ENCODE measurements around the gene ATP13A2.

Gene ATP13A2

GRCh38 chr1:17016317-17016661, 4.6 kb upstream of the ATP13A2 start:
- TF ChIP-seq CTCF (IDR thresholded peaks at IDR 0.05), result no peak
- Histone ChIP-seq H3K36me3 (peaks cover 26 to 39% (median 33%) of the 10 kb centered on the region in 3 donors), H3K27me3 (no peaks in the 10 kb centered on the region), H3K9me3 (no peaks in the 10 kb centered on the region), H3K4me1 (peaks cover 0 to 8% (median 6%) of the 10 kb centered on the region in 4 donors), H3K27ac (no peak overlapping the region), H3K4me3 (no peak overlapping the region)
- intact Hi-C loops (cut with DNase I; ENCODE audit: low total_unique reads), result no loop called here
- no peak for DNase-seq

- H3K36me3 ChIP-seq, result peaks cover 12 to 26% (median 20%) of the 10 kb centered on the region in 3 donors
- peaks cover 0 to 21% (median 17%) of the 10 kb centered on the region in 4 donors for H3K4me1 ChIP-seq
- TF ChIP-seq CTCF (IDR thresholded peaks at IDR 0.05), result no peak
- no peak overlapping the region for H3K27ac ChIP-seq
- H3K4me3 ChIP-seq, result no peak overlapping the region
- DNase-seq, result no peak
- H3K27me3 ChIP-seq, result no peaks in the 10 kb centered on the region
- no peaks in the 10 kb centered on the region for H3K9me3 ChIP-seq
- intact Hi-C loops (cut with DNase I; ENCODE audit: low total_unique reads), result no loop called here
Observed at GRCh38 chr1:17014671-17015567, 3.2 kb upstream of the ATP13A2 start.

- H3K4me1 ChIP-seq, result peaks cover 0 to 25% (median 18%) of the 10 kb centered on the region in 4 donors
- H3K36me3 ChIP-seq, result peaks cover 0 to 13% (median 10%) of the 10 kb centered on the region in 3 donors
- intact Hi-C loops (cut with DNase I; ENCODE audit: low total_unique reads), result no loop called here
- no peak for TF ChIP-seq CTCF (IDR thresholded peaks at IDR 0.05)
- no peak overlapping the region for H3K4me3 ChIP-seq
- no peaks in the 10 kb centered on the region for H3K27me3 ChIP-seq
- DNase-seq, result peak in 1 of 2 donors; percentile 42
- no peak overlapping the region for H3K27ac ChIP-seq
- H3K9me3 ChIP-seq, result no peaks in the 10 kb centered on the region
Observed at GRCh38 chr1:17013491-17014320, 2.0 kb upstream of the ATP13A2 start.

- H3K9me3 ChIP-seq, result no peaks in the 10 kb centered on the region
- H3K36me3 ChIP-seq, result peaks cover 0 to 6% (median 5%) of the 10 kb centered on the region in 3 donors
- H3K4me3 ChIP-seq, result no peak overlapping the region
- TF ChIP-seq CTCF (IDR thresholded peaks at IDR 0.05), result no peak
- H3K27ac ChIP-seq, result no peak overlapping the region
- intact Hi-C loops (cut with DNase I; ENCODE audit: low total_unique reads), result no loop called here
- peaks cover 0 to 25% (median 18%) of the 10 kb centered on the region in 4 donors for H3K4me1 ChIP-seq
- H3K27me3 ChIP-seq, result no peaks in the 10 kb centered on the region
- DNase-seq, result no peak
Observed at GRCh38 chr1:17012775-17013490, 1.2 kb upstream of the ATP13A2 start.

GRCh38 chr1:17011092-17011438, 663 bp downstream of the ATP13A2 start:
- intact Hi-C loops (cut with DNase I; ENCODE audit: low total_unique reads), result no loop called here
- no peak for DNase-seq
- H3K27ac ChIP-seq, result peak overlapping the region; percentile 56 to 63
- peaks cover 0 to 25% (median 18%) of the 10 kb centered on the region in 4 donors for H3K4me1 ChIP-seq
- H3K36me3 ChIP-seq, result peaks cover 0 to 5% (median 0%) of the 10 kb centered on the region in 3 donors
- H3K9me3 ChIP-seq, result no peaks in the 10 kb centered on the region
- peak overlapping the region; percentile 79 to 80 for H3K4me3 ChIP-seq
- TF ChIP-seq CTCF (IDR thresholded peaks at IDR 0.05), result no peak
- no peaks in the 10 kb centered on the region for H3K27me3 ChIP-seq

Measured in tibial artery (tissue), 4 donors.